GM18526 (cell line): ENCODE measurements around the gene ACOT6.
A peak's percentile ranks its signal among the peaks of the same experiment; 100 is the strongest.

ENCODE experiments used
- POLR2A ChIP-seq: IDR thresholded peaks from 3 replicates; pipeline ENCODE4 v1.6.1; 2011; ENCODE audit not compliant: insufficient read length; ENCODE audit errors: extremely low read depth

The ACOT6 gene

DNA sequence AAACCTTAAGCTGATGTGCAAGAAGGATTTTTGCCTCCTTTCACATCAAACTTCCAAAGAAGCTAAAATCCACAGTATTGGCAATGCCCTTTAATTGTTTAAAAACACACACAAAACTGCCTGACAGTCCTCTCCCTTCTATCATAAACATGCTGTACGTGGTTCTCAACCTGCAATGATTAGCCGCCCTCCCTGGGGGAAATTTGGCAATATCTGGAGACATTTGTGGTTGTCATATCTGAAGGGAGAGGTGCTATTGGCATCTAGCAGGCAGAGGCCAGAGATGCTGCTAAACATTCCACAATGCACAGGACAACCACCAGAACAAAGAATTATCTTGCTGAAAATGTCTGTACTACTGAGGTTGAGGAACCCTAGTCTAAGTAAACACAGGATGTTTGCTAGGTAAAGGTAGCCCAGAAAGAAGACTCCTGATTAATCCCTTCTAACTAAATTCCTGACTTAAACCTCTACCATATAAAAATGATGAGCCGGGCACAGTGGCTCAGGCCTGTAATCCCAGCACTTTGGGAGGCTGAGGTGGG lies 1.2 kb downstream of the ACOT6 start:
- TF ChIP-seq POLR2A: no peak

DNA sequence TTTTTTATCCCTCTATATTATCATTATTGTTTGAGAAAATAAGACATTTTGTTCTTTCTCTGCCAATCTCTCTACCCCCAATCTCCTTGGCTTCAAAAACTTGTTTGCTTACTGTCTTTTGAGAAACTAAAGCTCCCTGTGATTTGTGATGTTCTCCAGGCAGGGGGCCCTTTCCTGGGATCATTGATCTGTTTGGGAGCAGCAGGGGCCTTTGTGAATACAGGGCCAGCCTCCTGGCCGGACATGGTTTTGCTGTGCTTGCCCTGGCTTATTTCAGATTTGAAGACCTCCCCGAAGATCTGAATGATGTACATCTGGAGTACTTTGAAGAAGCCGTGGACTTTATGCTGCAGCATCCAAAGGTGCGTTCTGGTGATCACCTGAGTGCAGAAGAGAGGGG lies 4.5 kb downstream of the ACOT6 start:
- no peak for TF ChIP-seq POLR2A

DNA sequence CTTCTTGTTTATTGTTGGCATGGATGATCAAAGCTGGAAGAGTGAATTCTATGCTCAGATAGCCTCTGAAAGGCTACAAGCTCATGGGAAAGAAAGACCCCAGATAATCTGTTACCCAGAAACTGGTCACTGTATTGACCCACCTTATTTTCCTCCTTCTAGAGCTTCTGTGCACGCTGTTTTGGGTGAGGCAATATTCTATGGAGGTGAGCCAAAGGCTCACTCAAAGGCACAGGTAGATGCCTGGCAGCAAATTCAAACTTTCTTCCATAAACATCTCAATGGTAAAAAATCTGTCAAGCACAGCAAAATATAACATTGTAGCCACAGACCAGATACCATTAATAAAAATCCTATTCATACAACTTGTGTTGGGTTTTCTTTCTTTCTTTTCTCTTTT lies 7.2 kb downstream of the ACOT6 start:
- TF ChIP-seq POLR2A: no peak

DNA sequence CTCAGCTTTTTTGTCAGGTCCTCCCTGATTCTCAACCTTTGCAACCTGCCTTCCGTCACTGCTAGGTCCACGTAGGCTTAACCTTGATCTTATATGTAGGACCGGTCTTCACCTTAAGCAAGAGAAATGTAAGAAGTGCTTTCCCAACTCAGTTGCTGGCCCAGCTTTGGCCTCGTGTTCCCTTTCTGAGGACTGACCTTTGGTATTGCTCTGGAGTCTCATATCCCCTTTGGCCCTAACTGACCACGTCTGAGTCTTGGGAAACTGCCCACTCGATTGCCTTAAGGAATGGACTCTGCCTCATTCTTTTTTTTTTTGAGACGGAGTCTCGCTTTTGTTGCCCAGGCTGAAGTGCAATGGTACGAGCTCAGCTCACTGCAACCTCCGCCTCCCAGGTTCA lies 8.0 kb downstream of the ACOT6 start:
- TF ChIP-seq POLR2A: no peak

DNA sequence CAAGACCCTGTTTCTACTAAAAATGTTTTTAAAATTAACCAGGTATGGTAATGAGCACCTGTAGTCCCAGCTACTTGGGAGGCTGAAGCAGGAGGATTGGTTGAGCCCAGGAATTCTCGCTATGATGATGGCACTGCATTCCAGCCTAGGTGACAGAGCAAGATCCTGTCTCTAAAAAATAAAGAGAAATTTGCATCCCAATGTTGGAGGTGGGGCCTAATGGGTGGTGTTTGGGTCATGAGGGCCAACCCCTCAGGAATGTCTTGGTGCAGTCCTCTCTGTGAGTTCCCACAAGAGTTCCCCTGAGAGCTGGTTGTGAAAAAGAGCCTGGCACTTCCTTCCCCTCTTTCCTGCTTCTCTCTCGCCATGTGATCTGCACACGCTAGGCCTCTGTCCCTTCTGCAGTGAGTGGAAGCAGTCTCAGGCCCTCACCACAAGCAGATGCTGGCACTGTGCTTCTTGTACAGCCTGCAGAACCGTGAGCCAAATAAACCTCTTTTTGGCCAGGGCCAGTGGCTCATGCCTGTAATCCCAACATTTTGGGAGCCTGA lies 11.3 kb downstream of the ACOT6 start:
- TF ChIP-seq POLR2A: no peak

DNA sequence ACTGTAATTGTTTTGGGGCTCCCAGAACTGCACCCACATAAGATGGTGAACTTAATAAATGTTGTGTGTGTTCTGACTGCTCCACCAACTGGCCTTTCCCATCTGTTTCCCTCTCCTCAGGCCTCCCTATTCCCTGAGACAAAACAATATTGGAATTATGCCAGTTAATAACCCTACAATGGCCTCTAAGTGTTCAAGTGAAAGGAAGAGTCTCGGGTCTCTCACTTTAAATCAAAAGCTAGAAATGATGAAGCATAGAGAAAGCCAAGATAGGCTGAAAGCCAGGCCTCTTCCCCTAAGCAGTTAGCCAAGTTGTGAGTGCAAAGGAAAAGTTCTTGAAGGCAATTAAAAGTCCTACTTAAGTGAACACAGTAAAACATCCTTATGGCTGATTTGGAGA lies 13.4 kb downstream of the ACOT6 start:
- TF ChIP-seq POLR2A: no peak

DNA sequence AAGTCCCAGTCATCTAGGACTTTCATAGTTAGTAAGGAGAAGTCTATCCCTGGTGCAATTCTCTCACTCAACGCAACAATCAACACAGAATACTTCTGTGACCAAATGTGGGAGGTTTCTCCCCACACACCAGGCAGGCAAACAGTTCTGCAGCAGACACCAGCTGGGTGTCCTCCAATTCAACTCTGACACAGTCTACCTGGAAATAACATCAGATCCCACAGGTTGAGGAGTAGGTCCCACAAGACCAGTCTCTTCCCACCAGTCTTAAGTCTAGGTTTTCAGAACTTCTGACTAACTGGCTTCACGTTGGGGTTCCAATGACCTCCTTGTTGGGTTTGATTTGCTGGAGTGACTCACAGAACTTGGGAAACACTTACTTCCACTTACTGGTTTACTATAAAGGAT lies 14.8 kb downstream of the ACOT6 start:
- no peak for TF ChIP-seq POLR2A

DNA sequence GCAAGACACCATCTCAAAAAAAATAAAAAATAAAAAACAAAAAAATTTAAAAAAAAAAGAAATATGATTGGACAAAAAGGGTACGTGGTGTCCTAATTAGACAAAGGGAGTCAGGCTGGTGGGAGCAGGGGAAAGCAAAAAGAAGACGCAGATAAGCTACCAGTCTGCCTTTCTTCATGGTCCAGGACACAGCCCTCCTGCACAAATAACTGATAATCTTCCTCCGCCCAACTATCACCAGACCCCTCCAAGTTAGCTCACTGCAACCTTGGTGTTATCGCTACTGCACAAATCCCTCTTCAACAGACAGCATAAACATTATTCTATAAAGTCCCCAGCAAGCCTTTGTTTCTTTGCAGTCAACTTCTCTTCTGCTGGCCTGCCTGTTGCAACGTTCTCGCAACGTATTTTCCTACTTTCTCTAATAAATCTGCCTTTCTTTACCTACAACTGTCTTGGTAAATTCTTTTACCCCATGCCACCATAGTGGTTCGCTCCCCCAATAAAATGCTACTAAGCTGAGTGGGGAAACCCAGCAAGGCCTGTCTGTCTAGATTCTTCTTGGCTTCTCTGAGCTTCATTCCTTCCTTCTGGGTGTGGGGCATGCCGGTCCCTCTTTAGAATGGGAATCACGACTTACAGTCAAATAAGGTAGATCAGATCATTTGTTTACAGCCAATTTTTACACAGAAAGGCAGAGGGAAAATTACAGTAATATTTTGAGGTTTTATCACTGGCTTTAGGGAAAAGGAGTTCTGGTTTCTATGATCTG lies 17.9 kb downstream of the ACOT6 start:
- no peak for TF ChIP-seq POLR2A

DNA sequence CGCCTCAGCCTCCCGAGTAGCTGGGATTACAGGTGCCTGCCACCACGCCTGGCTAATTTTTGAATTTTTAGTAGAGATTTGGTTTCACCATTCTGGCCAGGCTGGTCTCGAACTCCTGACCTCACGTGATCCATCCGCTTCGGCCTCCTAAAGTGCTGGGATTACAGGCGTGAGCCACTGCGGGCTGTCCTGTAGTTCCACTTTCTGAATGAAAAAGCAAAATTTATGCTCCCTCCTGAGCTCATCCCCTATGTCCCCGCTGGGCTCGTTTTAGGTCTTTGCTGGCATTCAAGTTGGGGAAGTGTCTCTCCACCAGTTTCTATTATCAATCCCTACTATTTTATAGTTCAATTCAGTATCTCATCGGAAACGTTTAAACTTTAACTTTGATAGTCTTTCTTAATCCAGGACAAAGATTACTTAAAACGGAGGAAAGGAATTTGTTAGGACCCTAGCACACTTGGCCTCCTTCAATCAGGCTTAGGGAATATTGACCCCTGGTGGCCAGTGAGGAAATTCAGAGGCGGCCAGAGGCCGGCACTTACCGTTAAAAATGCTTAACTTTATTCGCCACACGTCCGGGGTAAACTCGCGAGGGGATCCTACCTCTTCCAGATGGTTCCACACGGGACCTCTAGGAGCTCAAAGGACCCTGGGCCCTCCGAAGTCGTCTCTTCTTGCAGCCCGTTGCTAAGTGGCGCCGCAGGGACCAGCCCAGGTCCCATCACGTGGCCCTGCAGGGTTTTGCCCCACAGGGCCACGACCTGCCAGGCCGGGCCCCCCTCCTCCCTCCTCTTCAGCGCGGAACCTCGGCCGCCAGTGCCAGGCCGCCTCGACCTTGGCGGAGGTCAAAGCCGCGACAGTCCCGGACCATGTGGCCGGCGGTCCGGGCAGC lies 21.0 kb downstream of the ACOT6 start:
- TF ChIP-seq POLR2A: no peak

DNA sequence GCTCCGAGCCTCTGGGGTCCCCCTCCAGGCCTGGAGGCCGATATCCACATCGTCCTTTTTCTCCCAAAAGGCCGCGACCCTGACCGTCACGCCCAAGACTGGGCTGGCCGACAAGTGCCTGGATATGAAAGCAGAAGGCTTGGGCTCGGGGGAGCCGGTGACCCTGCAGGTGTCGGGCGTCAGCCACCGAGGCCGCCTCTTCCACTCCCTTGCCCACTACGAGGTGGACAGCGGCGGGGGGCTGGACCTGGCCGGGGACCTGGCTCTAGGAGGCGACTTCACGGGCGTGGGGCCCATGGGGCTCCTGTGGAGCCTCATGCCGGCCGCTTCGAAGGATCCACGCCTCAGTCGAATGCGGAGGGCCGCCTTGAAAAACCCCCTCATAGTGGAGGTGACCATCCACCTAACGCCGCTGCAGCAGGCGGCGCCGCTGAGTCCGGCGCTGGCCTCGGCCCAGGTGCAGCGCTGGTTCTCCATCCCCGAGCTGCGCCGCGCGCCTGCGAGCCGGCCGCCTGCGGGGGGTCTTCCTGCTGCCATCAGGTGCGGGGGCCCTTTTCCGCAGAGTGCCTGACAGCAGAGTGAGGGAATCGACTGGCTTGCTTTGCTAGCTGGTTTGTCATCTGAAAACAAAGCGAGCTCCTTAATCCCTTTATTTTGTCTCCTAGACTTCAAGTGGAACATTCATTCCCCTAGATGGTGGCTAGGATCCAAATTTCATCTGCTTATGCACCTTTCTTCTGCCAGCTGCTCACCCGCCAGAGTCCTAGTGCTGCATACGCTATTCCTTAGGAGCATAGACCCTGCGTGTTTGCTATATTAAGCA lies 21.9 kb downstream of the ACOT6 start:
- TF ChIP-seq POLR2A: no peak

DNA sequence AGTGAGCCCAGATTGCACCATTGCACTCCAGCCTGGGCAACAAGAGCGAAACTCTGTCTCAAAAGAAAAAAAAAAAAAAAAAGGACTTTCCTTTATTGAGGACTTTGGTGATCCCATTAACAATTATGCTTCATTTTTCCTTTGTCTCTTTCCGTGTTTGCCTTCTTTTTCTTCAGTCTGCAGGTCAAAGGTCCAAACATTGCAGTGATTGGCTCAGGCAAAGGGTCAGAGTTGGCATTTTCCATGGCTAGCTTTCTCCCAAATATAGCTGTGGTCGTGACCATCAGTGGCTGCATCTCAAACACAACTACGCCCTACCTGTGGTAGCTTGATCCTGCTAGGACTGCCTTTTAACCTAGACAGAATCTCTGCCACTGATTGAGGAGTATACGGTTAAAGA lies 25.5 kb downstream of the ACOT6 start:
- TF ChIP-seq POLR2A: no peak

DNA sequence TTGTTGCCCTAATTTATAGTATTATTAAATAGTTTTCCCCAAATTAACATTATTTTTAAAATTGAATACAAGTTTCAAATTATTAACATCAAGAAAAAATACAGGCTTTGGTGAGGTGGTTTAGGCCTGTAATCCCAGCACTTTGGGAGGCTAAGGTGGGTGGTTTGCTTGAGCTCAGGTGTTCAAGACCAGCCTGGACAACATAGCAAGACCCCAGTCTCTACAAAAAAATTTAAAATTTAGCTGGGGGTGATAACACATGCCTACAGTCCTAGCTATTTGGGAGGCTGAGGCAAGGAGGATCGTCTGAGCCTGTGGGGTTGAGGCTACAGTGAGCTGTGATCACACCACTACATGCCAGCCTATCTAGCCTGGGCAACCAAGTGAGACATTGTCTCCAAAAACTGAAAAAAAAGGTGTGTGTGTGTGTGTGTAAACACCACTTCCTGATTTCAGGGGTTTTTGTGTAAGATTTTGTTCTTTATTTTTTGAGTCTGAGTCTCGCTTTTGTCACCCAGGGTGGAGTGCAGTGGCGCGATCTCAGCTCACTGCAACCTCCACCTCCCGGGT lies 28.6 kb downstream of the ACOT6 start:
- TF ChIP-seq POLR2A: no peak

DNA sequence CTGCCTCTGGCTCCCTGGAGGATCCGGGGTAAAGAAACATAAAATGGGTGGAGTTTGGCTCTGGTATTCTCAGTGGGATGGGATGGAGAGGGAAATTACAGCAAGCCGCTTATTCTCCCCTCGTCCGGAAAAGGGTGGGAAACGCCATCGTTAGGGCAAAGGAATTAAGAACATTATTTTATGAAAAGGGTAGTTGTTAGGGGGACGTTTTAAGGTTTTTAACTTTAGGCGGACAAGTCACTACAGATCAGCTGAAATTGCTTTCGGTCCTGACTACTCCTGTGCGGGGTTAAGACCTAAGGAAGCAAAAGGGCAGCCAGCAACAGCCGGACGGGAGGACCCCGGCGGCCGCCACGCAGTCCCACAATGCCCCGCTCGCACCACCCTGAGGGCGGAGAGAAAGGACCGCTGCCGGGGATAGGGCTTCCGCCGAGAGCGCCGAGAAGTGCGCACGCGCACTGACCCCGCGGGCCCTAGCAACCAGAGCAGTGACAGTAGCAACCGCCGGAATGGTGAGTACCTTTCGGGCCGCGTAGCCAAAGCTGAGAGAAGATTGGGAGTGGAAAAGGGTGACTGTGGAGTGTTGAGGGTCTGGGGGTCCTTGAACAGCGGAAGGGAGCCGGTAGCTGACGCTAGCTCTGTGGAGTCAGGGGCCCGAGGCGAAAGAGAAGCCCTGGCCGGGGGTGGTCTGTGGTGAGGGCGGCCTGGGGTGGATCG lies 32.4 kb downstream of the ACOT6 start, which contains the start of gene DNAL1:
Gene DNAL1 (plus strand): TSS at position 456 of the 717 bp plus-strand sequence. CDS start 54 bp downstream, at position 510.
- peak; percentile 94 for TF ChIP-seq POLR2A

DNA sequence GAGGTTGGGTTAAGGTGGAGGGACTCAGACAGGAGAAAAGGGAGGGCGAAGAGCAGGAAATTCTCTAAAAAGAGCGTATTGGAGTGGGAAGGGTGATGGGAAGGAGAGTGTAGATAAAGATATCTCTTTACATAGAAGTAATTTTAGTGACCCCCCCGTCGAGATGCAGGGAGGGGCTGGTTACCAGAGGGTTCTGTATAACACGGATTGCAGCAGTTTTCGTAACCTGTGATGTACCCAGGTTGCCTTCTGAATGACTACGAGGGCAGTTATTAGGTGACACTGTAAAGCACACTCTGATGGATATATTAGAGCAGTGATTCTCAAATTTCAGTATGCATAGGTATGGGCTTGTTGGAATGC lies 32.9 kb downstream of the ACOT6 start:
- no peak for TF ChIP-seq POLR2A

DNA sequence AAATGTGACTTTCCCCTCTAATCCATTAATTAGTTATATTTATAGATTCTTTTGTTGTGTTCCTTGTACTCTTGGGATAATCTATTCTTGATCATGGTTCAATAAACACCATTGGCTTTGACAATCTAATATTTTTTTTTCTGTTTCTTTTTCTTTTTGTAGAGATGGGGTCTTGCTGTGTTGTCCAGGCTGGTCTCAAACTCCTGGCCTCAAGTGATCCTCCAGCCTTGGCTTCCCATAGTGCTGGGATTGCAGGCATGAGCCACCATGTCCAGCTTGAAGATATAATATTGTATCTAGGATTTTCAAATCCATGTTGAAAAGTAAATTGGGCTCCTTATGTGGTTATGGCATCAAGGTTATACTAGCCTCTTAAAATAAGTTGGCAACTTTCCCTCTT lies 38.7 kb downstream of the ACOT6 start:
- no peak for TF ChIP-seq POLR2A
